GM18861 (cell line): ENCODE measurements around the gene SLC49A3.
"Not testable (repeated sequence)": the region's sequence is repeated elsewhere in the genome, so short reads cannot be mapped to it uniquely, and the experiment has no call there.

Experiments used
- ATAC-seq: cut with Tn5 transposase; IDR thresholded peaks from one replicate; pipeline ENCODE4 v1.9.1; 2021; ENCODE audit not compliant: unreplicated experiment

The SLC49A3 gene

GRCh38 chr4:681736-682451 is 7.1 kb downstream of the SLC49A3 start:
- ATAC-seq, result no peak

- ATAC-seq, result no peak
These were observed 7.9 kb downstream of the SLC49A3 start for GRCh38 chr4:680928-681645.

GRCh38 chr4:680551-680927 is 8.4 kb downstream of the SLC49A3 start:
- ATAC-seq, result no peak

- ATAC-seq, result no peak
These were observed 8.9 kb downstream of the SLC49A3 start for GRCh38 chr4:680091-680490.

GRCh38 chr4:679629-680028 is 9.3 kb downstream of the SLC49A3 start:
- ATAC-seq, result no peak

GRCh38 chr4:679104-679481 is 9.9 kb downstream of the SLC49A3 start:
- ATAC-seq, result no peak

- no peak for ATAC-seq
These were observed 10.4 kb downstream of the SLC49A3 start for GRCh38 chr4:678331-679103.

GRCh38 chr4:677431-678293 is 11.3 kb downstream of the SLC49A3 start:
- ATAC-seq, result no peak

- no peak for ATAC-seq
These were observed 12.1 kb downstream of the SLC49A3 start for GRCh38 chr4:676871-677235.

- no peak for ATAC-seq
These were observed 12.7 kb downstream of the SLC49A3 start for GRCh38 chr4:675980-676870.

GRCh38 chr4:675036-675882 is 13.7 kb downstream of the SLC49A3 start:
- ATAC-seq, result no peak

GRCh38 chr4:674172-675035 is 14.5 kb downstream of the SLC49A3 start, which contains the start of the genes ATP5ME and MYL5:
ATP5ME (minus strand) TSS chr4:674276; CDS start chr4:674247, 29 bp downstream.
MYL5 (plus strand) TSS chr4:674542; CDS start chr4:678027, 3,485 bp downstream.
- ATAC-seq, result peak; percentile 79

GRCh38 chr4:673349-674091 is 15.4 kb downstream of the SLC49A3 start:
- no peak for ATAC-seq

- ATAC-seq, result no peak
These were observed 17.2 kb downstream of the SLC49A3 start for GRCh38 chr4:671769-672168.

GRCh38 chr4:669806-670559 is 19.0 kb downstream of the SLC49A3 start:
- not testable (repeated sequence) for ATAC-seq

GRCh38 chr4:668219-668618 is 20.7 kb downstream of the SLC49A3 start:
- ATAC-seq, result not testable (repeated sequence)

- no peak for ATAC-seq
These were observed 21.4 kb downstream of the SLC49A3 start for GRCh38 chr4:667545-667925.
